Measurements from ENCODE around the gene ST6GALNAC6.

The ST6GALNAC6 gene

DNA sequence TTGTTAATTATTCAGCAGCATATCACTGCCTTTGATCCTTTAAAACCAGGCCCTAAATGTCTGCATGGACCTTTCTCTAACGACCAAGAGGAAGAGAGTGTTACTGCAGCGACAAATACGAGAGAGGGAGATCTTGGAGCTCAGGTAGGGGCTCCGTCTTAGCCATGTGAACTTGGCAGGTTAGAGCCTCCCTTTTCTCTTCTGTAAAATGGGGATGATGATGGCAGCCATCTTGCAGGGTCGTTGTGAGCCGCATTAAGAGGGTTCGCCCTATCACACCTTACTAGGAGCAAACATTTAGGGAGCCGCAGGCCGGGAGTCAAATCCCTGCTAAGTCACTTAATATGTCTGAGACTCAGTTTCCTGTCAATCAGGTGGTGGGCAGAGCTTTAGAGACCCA, 46.6 kb downstream of the ST6GALNAC6 start:
- Histone ChIP-seq H3K4me1 (ENCODE audit: insufficient read depth, poor library complexity, severe bottlenecking) (no peaks in the 10 kb centered on the region), H3K36me3 (ENCODE audit: low read depth) (no peaks in the 10 kb centered on the region; the same call in none of the 2 replicates), H3K4me3 (ENCODE audit: severe bottlenecking) (no peak overlapping the region), H3K27ac (ENCODE audit: poor library complexity, severe bottlenecking) (no peak overlapping the region), H3K9me3 (ENCODE audit: severe bottlenecking) (peaks cover 18% of the 10 kb centered on the region), H3K27me3 (ENCODE audit: insufficient read depth, poor library complexity, severe bottlenecking) (no peaks in the 10 kb centered on the region)
- ATAC-seq (ENCODE audit: low read depth) (no peak), DNase-seq (ENCODE audit: low spot score) (no peak)
- TF ChIP-seq, protein P1, sequence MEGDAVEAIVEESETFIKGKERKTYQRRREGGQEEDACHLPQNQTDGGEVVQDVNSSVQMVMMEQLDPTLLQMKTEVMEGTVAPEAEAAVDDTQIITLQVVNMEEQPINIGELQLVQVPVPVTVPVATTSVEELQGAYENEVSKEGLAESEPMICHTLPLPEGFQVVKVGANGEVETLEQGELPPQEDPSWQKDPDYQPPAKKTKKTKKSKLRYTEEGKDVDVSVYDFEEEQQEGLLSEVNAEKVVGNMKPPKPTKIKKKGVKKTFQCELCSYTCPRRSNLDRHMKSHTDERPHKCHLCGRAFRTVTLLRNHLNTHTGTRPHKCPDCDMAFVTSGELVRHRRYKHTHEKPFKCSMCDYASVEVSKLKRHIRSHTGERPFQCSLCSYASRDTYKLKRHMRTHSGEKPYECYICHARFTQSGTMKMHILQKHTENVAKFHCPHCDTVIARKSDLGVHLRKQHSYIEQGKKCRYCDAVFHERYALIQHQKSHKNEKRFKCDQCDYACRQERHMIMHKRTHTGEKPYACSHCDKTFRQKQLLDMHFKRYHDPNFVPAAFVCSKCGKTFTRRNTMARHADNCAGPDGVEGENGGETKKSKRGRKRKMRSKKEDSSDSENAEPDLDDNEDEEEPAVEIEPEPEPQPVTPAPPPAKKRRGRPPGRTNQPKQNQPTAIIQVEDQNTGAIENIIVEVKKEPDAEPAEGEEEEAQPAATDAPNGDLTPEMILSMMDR (IDR thresholded peaks at IDR 0.05; ENCODE audit: poor library complexity, severe bottlenecking): no peak

- Histone ChIP-seq H3K27me3 (ENCODE audit: insufficient read depth, poor library complexity, severe bottlenecking) (no peaks in the 10 kb centered on the region), H3K36me3 (ENCODE audit: low read depth) (no peaks in the 10 kb centered on the region; the same call in none of the 2 replicates), H3K27ac (ENCODE audit: poor library complexity, severe bottlenecking) (no peak overlapping the region), H3K9me3 (ENCODE audit: severe bottlenecking) (peaks cover 18% of the 10 kb centered on the region), H3K4me1 (ENCODE audit: insufficient read depth, poor library complexity, severe bottlenecking) (no peaks in the 10 kb centered on the region), H3K4me3 (ENCODE audit: severe bottlenecking) (no peak overlapping the region)
- ATAC-seq (ENCODE audit: low read depth): no peak
- TF ChIP-seq, protein P1 (IDR thresholded peaks at IDR 0.05; ENCODE audit: poor library complexity, severe bottlenecking): no peak
- no peak for DNase-seq (ENCODE audit: low spot score)
Measured at GRCh38 chr9:127850286-127850830, 49.0 kb downstream of the ST6GALNAC6 start.

- ATAC-seq (ENCODE audit: low read depth): no peak
- H3K4me1 ChIP-seq (ENCODE audit: insufficient read depth, poor library complexity, severe bottlenecking): no peaks in the 10 kb centered on the region
- peaks cover 18% of the 10 kb centered on the region for H3K9me3 ChIP-seq (ENCODE audit: severe bottlenecking)
- no peaks in the 10 kb centered on the region for H3K27me3 ChIP-seq (ENCODE audit: insufficient read depth, poor library complexity, severe bottlenecking)
- no peak overlapping the region for H3K4me3 ChIP-seq (ENCODE audit: severe bottlenecking)
- no peak overlapping the region for H3K27ac ChIP-seq (ENCODE audit: poor library complexity, severe bottlenecking)
- TF ChIP-seq, protein P1 (IDR thresholded peaks at IDR 0.05; ENCODE audit: poor library complexity, severe bottlenecking): no peak
- no peak for DNase-seq (ENCODE audit: low spot score)
- no peaks in the 10 kb centered on the region; the same call in none of the 2 replicates for H3K36me3 ChIP-seq (ENCODE audit: low read depth)
Measured at GRCh38 chr9:127848756-127849504, 50.5 kb downstream of the ST6GALNAC6 start.

DNA sequence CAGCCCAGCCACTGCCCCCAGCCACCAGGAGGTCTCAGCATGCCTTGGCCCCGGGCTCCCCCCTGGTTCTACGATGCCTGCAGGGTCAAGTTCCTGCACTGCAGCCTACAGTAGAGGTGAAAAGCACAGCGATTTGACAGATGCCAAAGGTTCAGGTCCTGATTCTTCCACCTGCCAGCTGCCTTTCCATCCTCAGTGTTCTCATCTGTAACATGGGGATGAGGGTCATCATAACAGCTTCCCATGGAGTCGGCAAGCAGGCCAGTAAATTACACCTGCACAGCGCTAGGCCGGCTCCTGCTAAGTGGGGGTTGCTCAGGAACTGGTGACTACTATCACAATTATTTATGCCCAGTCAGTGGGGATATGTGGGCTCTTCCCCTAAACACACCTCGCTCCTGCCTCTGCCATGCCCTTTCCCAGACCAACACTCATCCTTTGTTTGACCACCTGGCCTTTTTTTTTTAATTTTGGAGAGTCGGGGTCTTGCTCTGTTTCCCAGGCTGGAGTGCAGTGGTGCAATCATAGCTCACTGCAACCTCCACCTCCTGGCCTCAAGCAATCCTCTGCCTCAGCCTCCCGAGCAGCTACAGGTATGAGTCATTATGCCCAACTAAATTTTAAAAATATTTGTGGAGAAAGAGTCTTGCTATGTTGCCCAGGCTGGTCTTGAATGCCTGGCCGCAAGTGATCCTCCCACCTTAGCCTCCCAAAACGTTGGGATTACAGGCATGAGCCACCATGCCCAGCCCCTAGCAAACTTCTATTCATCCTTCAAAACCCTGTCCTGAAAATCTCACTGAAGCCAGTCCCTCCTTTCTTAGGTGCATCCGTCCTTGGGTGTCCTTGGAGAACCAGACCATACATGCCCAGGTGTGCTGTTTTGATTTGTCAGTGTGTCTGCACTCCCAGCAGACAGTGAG, 51.3 kb downstream of the ST6GALNAC6 start:
- H3K27me3 ChIP-seq (ENCODE audit: insufficient read depth, poor library complexity, severe bottlenecking): no peaks in the 10 kb centered on the region
- no peaks in the 10 kb centered on the region for H3K4me1 ChIP-seq (ENCODE audit: insufficient read depth, poor library complexity, severe bottlenecking)
- peaks cover 18% of the 10 kb centered on the region for H3K9me3 ChIP-seq (ENCODE audit: severe bottlenecking)
- no peak for DNase-seq (ENCODE audit: low spot score)
- no peaks in the 10 kb centered on the region; the same call in none of the 2 replicates for H3K36me3 ChIP-seq (ENCODE audit: low read depth)
- H3K27ac ChIP-seq (ENCODE audit: poor library complexity, severe bottlenecking): no peak overlapping the region
- ATAC-seq (ENCODE audit: low read depth): no peak
- TF ChIP-seq, protein P1 (IDR thresholded peaks at IDR 0.05; ENCODE audit: poor library complexity, severe bottlenecking): no peak
- no peak overlapping the region for H3K4me3 ChIP-seq (ENCODE audit: severe bottlenecking)
